Measurements from ENCODE around the gene PNKD.

Gene PNKD

DNA sequence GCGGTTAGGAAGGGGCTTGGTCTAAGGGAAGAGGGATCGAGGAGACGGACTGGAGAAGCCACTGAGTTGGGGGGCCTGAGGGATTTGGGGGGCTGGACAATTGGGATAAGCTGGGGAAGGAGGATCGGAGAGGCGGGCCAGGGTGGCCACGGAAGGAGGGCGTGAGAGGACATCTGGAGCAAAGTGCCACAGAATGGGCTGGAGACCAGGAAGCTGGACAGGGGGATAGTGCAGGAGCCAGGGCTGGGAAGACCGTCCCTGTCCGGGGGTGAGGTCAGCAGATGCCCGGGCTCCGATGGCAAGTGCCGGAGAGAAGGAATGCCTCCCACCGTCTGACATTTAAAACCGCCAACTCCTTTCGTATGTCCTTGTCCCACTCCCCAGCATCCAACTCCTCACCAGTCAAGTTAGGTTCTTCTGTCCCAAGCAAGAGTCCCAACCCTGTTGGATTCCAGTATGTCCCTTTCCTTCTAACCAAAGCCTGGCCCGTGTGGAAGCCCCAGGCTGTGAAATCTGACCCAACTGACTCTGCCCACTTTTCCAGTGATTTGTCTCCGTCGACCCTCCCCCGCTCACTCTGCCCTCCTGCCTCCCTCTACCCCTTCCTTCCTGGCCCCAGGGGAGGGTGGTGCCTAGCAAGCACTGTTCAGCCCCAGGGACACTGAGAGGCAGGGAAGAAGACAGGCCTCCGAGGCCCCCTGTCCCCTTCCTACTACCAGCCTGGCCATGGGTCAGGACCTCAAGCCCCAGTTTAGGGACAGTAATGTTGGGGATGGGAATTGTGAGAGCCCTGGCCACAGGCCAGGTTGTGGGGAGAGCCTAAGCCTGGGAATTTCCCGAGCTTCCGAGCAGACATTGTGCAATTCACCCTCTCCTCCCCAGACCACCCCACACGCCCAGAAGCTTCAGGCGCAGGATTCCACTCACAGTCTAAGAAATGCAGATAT lies 53.5 kb downstream of the PNKD start:
- Histone ChIP-seq H3K4me3 (ENCODE audit: low read depth, low read length) (peak overlapping the region; percentile 82), H3K27ac (ENCODE audit: low read depth, low read length) (peak overlapping the region; percentile 73)

DNA sequence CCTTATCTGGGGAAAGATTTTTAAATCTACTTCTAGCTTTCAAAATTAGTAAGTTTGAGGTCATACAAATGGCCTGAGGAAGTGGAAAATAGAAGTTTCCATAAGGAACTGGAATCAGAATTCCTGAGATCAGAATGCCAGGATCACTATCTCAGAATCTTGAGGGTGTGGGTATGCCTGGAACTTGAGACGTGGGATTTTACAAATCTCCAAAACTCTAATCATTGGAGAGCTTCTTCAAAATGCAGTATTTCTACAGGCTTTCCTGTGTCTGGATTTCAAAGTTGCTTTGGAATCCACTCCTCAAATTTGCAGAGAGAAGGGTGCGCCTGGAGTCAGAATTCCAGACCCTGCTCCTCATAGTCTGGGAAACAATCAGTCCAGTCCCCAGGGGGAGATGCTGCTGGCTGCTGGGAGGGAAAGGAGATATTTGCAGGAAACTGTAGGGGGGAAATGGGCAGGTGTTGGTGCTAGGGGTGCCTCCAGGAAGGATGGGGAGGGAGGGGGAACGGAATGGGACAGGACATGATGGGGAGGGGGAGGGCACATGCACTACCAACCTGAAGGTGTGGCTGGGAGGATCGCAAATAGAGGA lies 55.3 kb downstream of the PNKD start:
- Histone ChIP-seq H3K36me3 (ENCODE audit: control insufficient read depth, insufficient read depth, low read length) (no peaks in the 10 kb centered on the region), H3K27ac (ENCODE audit: low read depth, low read length) (no peak overlapping the region), H3K4me3 (ENCODE audit: low read depth, low read length) (no peak overlapping the region), H3K27me3 (ENCODE audit: control insufficient read depth, insufficient read depth, low read length) (no peaks in the 10 kb centered on the region), H3K9me3 (ENCODE audit: control insufficient read depth, insufficient read depth, low read length) (no peaks in the 10 kb centered on the region), H3K4me1 (ENCODE audit: control insufficient read depth, insufficient read depth, low read length) (peaks cover 35% of the 10 kb centered on the region), H3K9ac (ENCODE audit: low read depth, low read length) (no peak overlapping the region)

More for the DNA sequence above, 53.5 kb downstream of the PNKD start:
- no peaks in the 10 kb centered on the region for H3K27me3 ChIP-seq (ENCODE audit: control insufficient read depth, insufficient read depth, low read length)
- H3K36me3 ChIP-seq (ENCODE audit: control insufficient read depth, insufficient read depth, low read length) = no peaks in the 10 kb centered on the region
- H3K9ac ChIP-seq (ENCODE audit: low read depth, low read length) = peak overlapping the region; percentile 29; the same call in 1 of the 2 replicates
- peaks cover 35% of the 10 kb centered on the region for H3K4me1 ChIP-seq (ENCODE audit: control insufficient read depth, insufficient read depth, low read length)
- no peaks in the 10 kb centered on the region for H3K9me3 ChIP-seq (ENCODE audit: control insufficient read depth, insufficient read depth, low read length)

DNA sequence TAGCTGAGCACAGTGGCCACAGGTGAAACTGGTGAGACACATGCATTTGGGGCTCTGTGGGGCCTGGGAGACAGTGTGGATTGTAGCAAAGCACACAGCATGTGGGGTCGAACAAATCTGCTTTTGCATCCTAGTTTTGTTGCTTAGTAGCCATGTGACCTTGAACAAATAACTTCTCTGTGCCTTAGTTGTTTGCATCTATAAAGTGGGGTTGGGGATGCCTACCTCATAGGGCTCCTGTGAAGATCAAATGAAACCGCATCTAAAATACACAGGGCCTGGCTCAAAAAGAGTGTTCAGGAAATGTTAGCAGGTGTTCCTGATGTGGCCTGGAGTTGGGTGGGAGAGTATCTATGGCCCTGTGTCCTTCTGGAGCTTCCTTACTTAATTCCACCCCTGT lies 56.0 kb downstream of the PNKD start:
- Histone ChIP-seq H3K36me3 (ENCODE audit: control insufficient read depth, insufficient read depth, low read length) (no peaks in the 10 kb centered on the region), H3K9me3 (ENCODE audit: control insufficient read depth, insufficient read depth, low read length) (no peaks in the 10 kb centered on the region), H3K4me3 (ENCODE audit: low read depth, low read length) (no peak overlapping the region), H3K9ac (ENCODE audit: low read depth, low read length) (no peak overlapping the region), H3K27me3 (ENCODE audit: control insufficient read depth, insufficient read depth, low read length) (no peaks in the 10 kb centered on the region), H3K27ac (ENCODE audit: low read depth, low read length) (no peak overlapping the region), H3K4me1 (ENCODE audit: control insufficient read depth, insufficient read depth, low read length) (peaks cover 35% of the 10 kb centered on the region)

DNA sequence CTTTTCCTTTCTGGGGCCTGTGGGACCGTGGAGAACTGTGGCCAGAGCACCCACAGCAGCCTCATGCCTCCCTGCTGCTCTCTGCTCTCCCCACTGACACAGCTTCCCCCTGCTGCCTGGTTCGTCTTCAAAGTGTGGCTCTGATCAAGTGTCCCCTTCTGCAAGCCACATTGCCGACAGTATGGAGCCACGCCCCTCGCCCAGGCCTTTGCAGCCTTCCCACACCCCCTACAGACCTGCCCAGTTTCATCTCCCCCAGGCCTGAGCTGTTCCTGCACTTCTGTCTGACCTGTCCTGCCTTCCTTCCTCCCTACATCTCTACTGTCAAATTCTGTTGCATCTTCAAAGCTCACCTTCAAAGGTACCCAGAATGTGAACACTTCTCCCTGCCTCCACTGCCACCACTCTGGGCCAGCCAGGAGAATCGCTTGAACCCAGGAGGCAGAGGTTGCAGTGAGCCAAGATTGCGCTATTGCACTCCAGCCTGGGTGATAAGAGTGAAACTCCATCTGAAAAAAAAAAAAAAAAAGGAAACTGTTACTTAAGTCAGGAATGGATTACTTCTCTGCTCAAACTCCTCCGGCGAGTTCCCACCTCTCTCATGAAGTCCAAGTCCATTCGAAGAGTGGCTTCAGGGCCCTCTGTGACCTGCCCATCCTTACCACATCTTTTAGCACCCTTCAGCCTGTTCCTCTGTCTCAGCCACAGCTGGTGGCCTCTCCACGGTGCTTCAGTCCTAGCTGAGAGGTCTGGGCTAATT lies 57.3 kb downstream of the PNKD start:
- Histone ChIP-seq H3K9ac (ENCODE audit: low read depth, low read length) (no peak overlapping the region), H3K4me3 (ENCODE audit: low read depth, low read length) (no peak overlapping the region), H3K9me3 (ENCODE audit: control insufficient read depth, insufficient read depth, low read length) (no peaks in the 10 kb centered on the region), H3K36me3 (ENCODE audit: control insufficient read depth, insufficient read depth, low read length) (no peaks in the 10 kb centered on the region), H3K27ac (ENCODE audit: low read depth, low read length) (no peak overlapping the region), H3K27me3 (ENCODE audit: control insufficient read depth, insufficient read depth, low read length) (no peaks in the 10 kb centered on the region), H3K4me1 (ENCODE audit: control insufficient read depth, insufficient read depth, low read length) (peaks cover 37% of the 10 kb centered on the region)

DNA sequence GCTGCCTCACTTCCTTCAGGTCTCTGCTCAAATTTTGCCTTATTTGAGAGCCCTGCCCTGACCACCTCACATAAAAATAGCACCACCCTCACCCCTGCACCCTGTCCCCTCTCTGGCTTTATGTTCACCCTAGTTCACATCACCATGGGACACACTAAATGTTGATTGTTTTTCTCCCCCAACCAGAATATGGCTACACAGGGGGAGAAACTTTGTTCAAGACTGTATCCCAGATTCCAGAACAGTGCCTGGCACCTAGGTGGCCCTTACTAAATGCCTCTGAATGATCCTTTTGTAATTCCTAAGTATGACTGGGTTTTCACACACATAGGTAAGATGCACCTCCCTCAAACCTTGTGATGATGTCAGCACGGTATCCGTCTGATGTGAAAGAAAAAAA lies 58.0 kb downstream of the PNKD start:
- no peak overlapping the region for H3K27ac ChIP-seq (ENCODE audit: low read depth, low read length)
- no peaks in the 10 kb centered on the region for H3K36me3 ChIP-seq (ENCODE audit: control insufficient read depth, insufficient read depth, low read length)
- peaks cover 38% of the 10 kb centered on the region for H3K4me1 ChIP-seq (ENCODE audit: control insufficient read depth, insufficient read depth, low read length)
- no peaks in the 10 kb centered on the region for H3K27me3 ChIP-seq (ENCODE audit: control insufficient read depth, insufficient read depth, low read length)
- no peaks in the 10 kb centered on the region for H3K9me3 ChIP-seq (ENCODE audit: control insufficient read depth, insufficient read depth, low read length)
- no peak overlapping the region for H3K4me3 ChIP-seq (ENCODE audit: low read depth, low read length)
- no peak overlapping the region for H3K9ac ChIP-seq (ENCODE audit: low read depth, low read length)

DNA sequence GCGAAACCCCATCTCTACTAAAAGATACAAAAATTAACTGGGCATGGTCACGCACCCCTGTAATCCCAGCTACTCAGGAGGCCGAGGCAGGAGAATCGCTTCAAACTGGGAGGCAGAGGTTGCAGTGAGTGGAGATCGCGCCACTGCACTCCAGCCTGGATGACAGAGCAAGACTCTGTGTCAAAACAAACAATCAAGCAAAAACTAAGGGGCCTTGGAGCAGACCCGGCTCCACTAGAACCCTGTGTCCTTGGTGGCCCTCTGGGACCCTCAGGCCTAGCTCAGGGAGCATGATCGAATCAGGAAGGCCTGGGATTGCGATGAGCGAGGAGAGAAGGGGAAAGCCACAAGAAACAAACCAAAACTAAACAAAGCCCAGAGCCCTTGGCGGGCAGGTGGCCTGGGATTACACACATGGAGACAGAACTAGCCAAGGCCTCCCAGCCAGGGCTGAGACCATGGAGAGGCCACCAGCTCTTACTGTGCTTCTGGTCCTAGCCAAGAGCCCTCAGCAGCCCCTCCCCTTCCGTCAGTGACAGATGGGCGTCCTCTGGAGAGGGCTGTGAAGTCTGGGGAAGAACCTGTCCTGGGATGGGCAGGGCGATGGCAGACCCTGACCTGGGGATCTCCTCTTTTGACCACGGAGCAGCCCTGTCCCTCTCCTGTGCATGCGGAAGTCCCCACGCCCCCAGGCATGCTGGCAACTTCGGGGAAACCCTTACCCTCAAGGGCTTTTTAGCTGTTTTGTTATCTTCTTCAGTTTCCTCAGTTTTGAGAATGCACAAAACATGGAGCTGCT lies 58.9 kb downstream of the PNKD start:
- H3K4me1 ChIP-seq (ENCODE audit: control insufficient read depth, insufficient read depth, low read length) = peaks cover 33% of the 10 kb centered on the region
- H3K9ac ChIP-seq (ENCODE audit: low read depth, low read length) = no peak overlapping the region
- no peaks in the 10 kb centered on the region for H3K36me3 ChIP-seq (ENCODE audit: control insufficient read depth, insufficient read depth, low read length)
- no peaks in the 10 kb centered on the region for H3K27me3 ChIP-seq (ENCODE audit: control insufficient read depth, insufficient read depth, low read length)
- H3K27ac ChIP-seq (ENCODE audit: low read depth, low read length) = no peak overlapping the region
- H3K9me3 ChIP-seq (ENCODE audit: control insufficient read depth, insufficient read depth, low read length) = no peaks in the 10 kb centered on the region
- no peak overlapping the region for H3K4me3 ChIP-seq (ENCODE audit: low read depth, low read length)

DNA sequence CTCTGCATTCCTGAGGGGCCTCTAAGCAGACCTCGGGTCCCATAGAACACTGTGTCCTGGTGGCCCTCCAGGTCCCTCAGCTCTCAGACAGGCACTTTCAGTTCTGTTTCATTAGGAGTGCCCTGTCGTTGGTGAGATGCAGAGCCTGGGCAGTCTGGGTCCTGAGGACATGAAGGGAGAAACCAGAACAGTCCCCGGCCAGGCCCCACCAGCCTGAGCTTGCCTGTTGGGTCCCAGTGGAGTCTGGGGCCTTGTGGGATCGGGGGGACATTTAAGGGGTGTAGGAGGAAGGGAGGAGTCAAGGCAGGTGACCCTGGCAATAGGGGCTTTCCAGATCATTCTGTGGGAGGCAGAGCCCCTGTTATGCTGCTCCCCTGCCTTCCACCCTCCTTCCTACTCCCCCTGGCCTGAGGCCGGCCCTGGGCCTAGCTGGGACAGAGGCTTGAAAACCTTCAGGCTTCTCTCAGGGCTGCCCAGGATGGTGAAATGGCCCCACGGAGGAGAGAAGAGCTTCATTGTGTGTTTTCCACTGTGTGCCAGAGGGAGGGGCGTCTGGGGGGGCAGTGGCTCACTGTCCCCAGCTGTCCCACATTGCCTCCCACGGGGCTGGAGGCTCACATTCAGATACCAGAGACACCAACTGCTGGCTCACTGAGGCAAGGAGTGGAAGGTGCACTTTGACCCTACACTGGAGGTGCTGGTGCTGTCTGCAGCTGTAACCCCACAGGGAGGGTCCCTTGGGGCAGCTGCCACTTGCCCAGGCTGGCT lies 59.7 kb downstream of the PNKD start:
- Histone ChIP-seq H3K27ac (ENCODE audit: low read depth, low read length) (no peak overlapping the region), H3K4me1 (ENCODE audit: control insufficient read depth, insufficient read depth, low read length) (peaks cover 29% of the 10 kb centered on the region), H3K9ac (ENCODE audit: low read depth, low read length) (no peak overlapping the region), H3K27me3 (ENCODE audit: control insufficient read depth, insufficient read depth, low read length) (no peaks in the 10 kb centered on the region), H3K9me3 (ENCODE audit: control insufficient read depth, insufficient read depth, low read length) (no peaks in the 10 kb centered on the region), H3K36me3 (ENCODE audit: control insufficient read depth, insufficient read depth, low read length) (no peaks in the 10 kb centered on the region), H3K4me3 (ENCODE audit: low read depth, low read length) (no peak overlapping the region)

DNA sequence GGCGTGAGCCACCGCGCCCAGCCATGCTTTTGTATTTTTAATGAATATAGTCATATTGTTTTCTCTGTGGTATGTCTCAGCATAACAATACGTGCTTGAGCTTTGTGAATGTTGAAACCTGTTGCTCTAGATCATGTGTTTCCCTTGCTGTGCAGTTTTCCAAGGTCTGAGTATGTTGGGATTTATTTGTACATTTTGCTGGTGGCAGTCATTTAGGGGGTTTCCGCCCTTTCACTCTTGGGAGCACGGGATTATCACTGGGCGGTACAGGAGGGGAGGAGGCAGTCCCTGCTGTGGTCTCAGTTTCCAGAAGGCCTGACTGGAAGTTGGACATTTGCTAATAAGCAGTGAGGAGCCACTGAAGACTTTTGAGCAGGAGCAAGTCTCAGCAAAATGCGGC lies 61.4 kb downstream of the PNKD start:
- Histone ChIP-seq H3K9ac (ENCODE audit: low read depth, low read length) (no peak overlapping the region), H3K27ac (ENCODE audit: low read depth, low read length) (no peak overlapping the region), H3K27me3 (ENCODE audit: control insufficient read depth, insufficient read depth, low read length) (no peaks in the 10 kb centered on the region), H3K9me3 (ENCODE audit: control insufficient read depth, insufficient read depth, low read length) (no peaks in the 10 kb centered on the region), H3K36me3 (ENCODE audit: control insufficient read depth, insufficient read depth, low read length) (no peaks in the 10 kb centered on the region), H3K4me1 (ENCODE audit: control insufficient read depth, insufficient read depth, low read length) (peaks cover 16% of the 10 kb centered on the region; the same call in 1 of the 2 replicates), H3K4me3 (ENCODE audit: low read depth, low read length) (no peak overlapping the region)

DNA sequence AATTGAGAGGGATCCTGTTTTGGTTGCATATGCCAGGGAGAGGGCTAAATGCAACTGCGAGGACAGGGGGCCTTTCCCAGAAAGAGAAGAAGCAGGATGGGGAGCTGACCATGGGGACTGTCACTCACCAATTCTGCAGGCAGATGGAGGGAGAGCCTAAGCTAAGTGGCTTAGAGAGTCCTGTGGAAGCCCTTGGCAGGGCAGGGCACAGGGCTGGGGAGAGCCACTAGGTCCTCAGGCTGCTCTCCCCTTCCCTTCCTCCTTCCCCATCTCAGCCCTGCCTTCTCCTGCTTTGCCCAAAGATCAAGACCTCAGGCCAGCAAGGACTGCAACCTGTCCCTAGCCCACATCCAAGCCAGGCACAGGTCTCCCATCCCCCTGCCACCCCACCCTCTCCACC lies 62.0 kb downstream of the PNKD start:
- no peak overlapping the region for H3K27ac ChIP-seq (ENCODE audit: low read depth, low read length)
- no peaks in the 10 kb centered on the region for H3K27me3 ChIP-seq (ENCODE audit: control insufficient read depth, insufficient read depth, low read length)
- H3K4me3 ChIP-seq (ENCODE audit: low read depth, low read length) = no peak overlapping the region
- H3K4me1 ChIP-seq (ENCODE audit: control insufficient read depth, insufficient read depth, low read length) = peaks cover 10% of the 10 kb centered on the region; the same call in 1 of the 2 replicates
- H3K9ac ChIP-seq (ENCODE audit: low read depth, low read length) = no peak overlapping the region
- H3K36me3 ChIP-seq (ENCODE audit: control insufficient read depth, insufficient read depth, low read length) = no peaks in the 10 kb centered on the region
- H3K9me3 ChIP-seq (ENCODE audit: control insufficient read depth, insufficient read depth, low read length) = no peaks in the 10 kb centered on the region
